Memory B cell (primary cell): ENCODE measurements around the gene SFRP4.

Experiments
- ATAC-seq: fragments of 150-1000 bp; cut with Tn5 transposase; 2 replicates; pipeline ENCODE4 v1.10.0; 2021; ENCODE audit warnings: low read depth, mild to moderate bottlenecking, moderate library complexity
- DNase-seq, 2 donors: peaks; one replicate each; pipeline ENCODE4 v3.0.0; 2022; ENCODE audit warnings: low spot score in 2 of 2
- H3K27ac Mint-ChIP-seq: one replicate; pipeline ENCODE4 v1.8.0; 2022; ENCODE audit warnings: mild to moderate bottlenecking, moderate library complexity, mixed read lengths
- H3K27me3 Mint-ChIP-seq: one replicate; pipeline ENCODE4 v1.8.0; 2022; ENCODE audit warnings: mixed read lengths
- H3K36me3 Mint-ChIP-seq: one replicate; pipeline ENCODE4 v1.8.0; 2022; ENCODE audit warnings: mild to moderate bottlenecking, mixed read lengths
- H3K4me1 Mint-ChIP-seq: one replicate; pipeline ENCODE4 v1.8.0; 2022; ENCODE audit warnings: mixed read lengths
- H3K4me3 Mint-ChIP-seq: one replicate; pipeline ENCODE4 v1.8.0; 2022; ENCODE audit warnings: mild to moderate bottlenecking, moderate library complexity, mixed read lengths
- H3K9me3 Mint-ChIP-seq: one replicate; pipeline ENCODE4 v1.8.0; 2022; ENCODE audit warnings: mixed read lengths

SFRP4 gene

GRCh38 chr7:37916017-37916672 is 472 bp downstream of the SFRP4 start:
- ATAC-seq = no peak
- DNase-seq = no peak
- Mint-ChIP-seq H3K27ac (no peak overlapping the region), H3K4me3 (no peak overlapping the region), H3K36me3 (no peaks in the 10 kb centered on the region), H3K9me3 (no peaks in the 10 kb centered on the region), H3K27me3 (peaks cover 30% of the 10 kb centered on the region), H3K4me1 (peaks cover 9% of the 10 kb centered on the region)

DNA sequence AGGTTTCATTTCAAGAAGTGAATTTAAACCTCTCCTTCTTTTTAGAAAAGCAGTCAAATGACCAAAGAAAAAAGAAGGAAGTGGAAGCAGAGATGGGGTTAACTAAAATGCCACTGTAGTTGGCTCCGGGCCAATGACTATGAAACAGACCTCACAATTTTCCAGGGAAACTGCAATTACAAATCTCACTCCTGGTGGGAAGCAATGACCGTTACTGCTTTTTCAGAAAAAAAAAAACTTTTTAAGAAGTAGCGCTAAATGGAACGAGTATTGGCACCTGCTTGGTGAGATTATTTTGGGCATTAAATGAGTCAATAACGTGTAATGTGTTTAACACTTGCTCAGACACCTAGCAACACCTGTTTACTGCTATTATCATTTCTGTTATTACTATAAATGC is 1.2 kb downstream of the SFRP4 start:
- Mint-ChIP-seq H3K27ac (no peak overlapping the region), H3K4me3 (no peak overlapping the region), H3K27me3 (peaks cover 31% of the 10 kb centered on the region), H3K36me3 (no peaks in the 10 kb centered on the region), H3K9me3 (no peaks in the 10 kb centered on the region), H3K4me1 (peaks cover 9% of the 10 kb centered on the region)
- no peak for ATAC-seq
- DNase-seq = no peak

- Mint-ChIP-seq H3K9me3 (no peaks in the 10 kb centered on the region), H3K4me3 (no peak overlapping the region), H3K4me1 (peaks cover 5% of the 10 kb centered on the region), H3K27me3 (peaks cover 20% of the 10 kb centered on the region), H3K36me3 (no peaks in the 10 kb centered on the region), H3K27ac (no peak overlapping the region)
- DNase-seq = no peak
- ATAC-seq = no peak
These were observed 3.9 kb downstream of the SFRP4 start for GRCh38 chr7:37912756-37913155.

- Mint-ChIP-seq H3K4me3 (no peak overlapping the region), H3K36me3 (no peaks in the 10 kb centered on the region), H3K9me3 (no peaks in the 10 kb centered on the region), H3K4me1 (no peaks in the 10 kb centered on the region), H3K27ac (no peak overlapping the region), H3K27me3 (peaks cover 7% of the 10 kb centered on the region)
- no peak for ATAC-seq
- DNase-seq = no peak
These were observed 8.3 kb downstream of the SFRP4 start for GRCh38 chr7:37908221-37908788.

DNA sequence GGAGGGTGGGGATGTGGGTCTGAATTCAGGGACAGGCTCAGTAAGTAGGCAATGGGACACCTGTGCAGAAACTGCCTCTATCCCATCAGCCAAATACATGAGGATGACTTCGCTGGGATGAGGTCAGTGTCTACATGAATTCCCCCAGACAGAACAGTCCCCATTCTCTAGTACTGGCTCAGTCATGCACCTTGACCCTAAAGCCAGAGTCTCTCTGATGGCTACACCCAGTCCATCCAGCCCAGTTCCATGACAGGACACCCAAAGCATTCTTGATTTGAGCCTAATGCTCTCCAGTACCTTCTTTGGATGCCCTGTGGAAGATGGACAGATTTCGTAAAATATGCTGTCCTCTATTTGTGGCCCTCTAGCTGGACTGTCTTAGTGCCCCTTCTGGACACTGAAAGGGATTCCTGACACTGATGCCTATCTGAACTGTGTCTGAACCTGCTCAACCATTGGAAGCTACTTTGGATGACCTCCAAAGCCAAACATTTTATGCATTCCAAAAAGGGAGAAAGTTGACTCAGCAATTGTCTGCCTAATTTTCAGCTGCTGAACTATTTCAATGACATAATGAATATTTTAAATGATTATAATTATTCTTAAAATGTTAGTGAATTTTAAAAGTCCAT is 14.6 kb downstream of the SFRP4 start:
- no peak overlapping the region for H3K4me3 Mint-ChIP-seq

GRCh38 chr7:37901236-37901827 is 15.3 kb downstream of the SFRP4 start:
- Mint-ChIP-seq H3K4me1 (peaks cover 5% of the 10 kb centered on the region), H3K27me3 (peaks cover 8% of the 10 kb centered on the region), H3K4me3 (no peak overlapping the region), H3K27ac (no peak overlapping the region), H3K9me3 (no peaks in the 10 kb centered on the region), H3K36me3 (no peaks in the 10 kb centered on the region)
- no peak for DNase-seq
- ATAC-seq = no peak

More for the DNA sequence above, 14.6 kb downstream of the SFRP4 start:
- ATAC-seq (no peak), DNase-seq (no peak)
- Mint-ChIP-seq H3K4me1 (peaks cover 5% of the 10 kb centered on the region), H3K27me3 (peaks cover 8% of the 10 kb centered on the region), H3K27ac (no peak overlapping the region), H3K9me3 (no peaks in the 10 kb centered on the region), H3K36me3 (no peaks in the 10 kb centered on the region)

DNA sequence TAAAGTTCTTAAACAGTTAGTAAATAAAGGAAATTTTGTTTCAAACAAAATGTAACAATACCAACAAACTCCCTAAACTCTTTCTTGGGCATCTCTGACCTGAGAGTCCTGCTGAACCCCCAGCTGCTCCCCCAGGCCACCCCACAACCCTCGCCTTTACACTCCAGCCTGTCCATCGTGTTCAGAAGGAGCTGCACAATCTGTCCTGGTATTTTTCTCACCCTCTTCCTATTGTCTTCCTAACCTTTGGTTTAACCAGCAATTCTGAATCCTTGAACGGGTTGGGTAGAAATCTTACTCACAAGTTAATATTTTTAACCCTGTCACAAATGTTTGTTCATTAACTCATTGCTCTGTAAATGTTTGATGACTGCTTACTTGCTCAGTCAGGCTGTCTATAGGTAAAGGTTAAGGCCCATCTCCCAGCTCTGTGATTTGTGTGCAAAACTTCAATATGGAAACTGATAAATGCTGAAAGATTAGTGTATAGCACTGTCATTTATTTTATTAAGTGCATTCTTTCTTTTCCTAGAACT is 16.8 kb downstream of the SFRP4 start:
- peaks cover 5% of the 10 kb centered on the region for H3K4me1 Mint-ChIP-seq
- ATAC-seq (no peak), DNase-seq (no peak)
- no peak overlapping the region for H3K27ac Mint-ChIP-seq
- H3K36me3 Mint-ChIP-seq = no peaks in the 10 kb centered on the region
- peaks cover 9% of the 10 kb centered on the region for H3K27me3 Mint-ChIP-seq
- no peak overlapping the region for H3K4me3 Mint-ChIP-seq
- H3K9me3 Mint-ChIP-seq = no peaks in the 10 kb centered on the region

- H3K4me1 Mint-ChIP-seq = no peaks in the 10 kb centered on the region
- H3K9me3 Mint-ChIP-seq = no peaks in the 10 kb centered on the region
- H3K36me3 Mint-ChIP-seq = no peaks in the 10 kb centered on the region
- H3K27me3 Mint-ChIP-seq = peaks cover 12% of the 10 kb centered on the region
- no peak overlapping the region for H3K4me3 Mint-ChIP-seq
- DNase-seq = no peak
- no peak for ATAC-seq
- no peak overlapping the region for H3K27ac Mint-ChIP-seq
These were observed 21.9 kb downstream of the SFRP4 start for GRCh38 chr7:37894671-37895070.

GRCh38 chr7:37893359-37893758 is 23.3 kb downstream of the SFRP4 start:
- Mint-ChIP-seq H3K4me1 (no peaks in the 10 kb centered on the region), H3K27me3 (peaks cover 12% of the 10 kb centered on the region), H3K4me3 (no peak overlapping the region), H3K36me3 (no peaks in the 10 kb centered on the region), H3K9me3 (no peaks in the 10 kb centered on the region), H3K27ac (no peak overlapping the region)
- no peak for DNase-seq
- no peak for ATAC-seq

GRCh38 chr7:37882086-37882485 is 34.5 kb downstream of the SFRP4 start:
- Mint-ChIP-seq H3K4me1 (no peaks in the 10 kb centered on the region), H3K36me3 (peaks cover 2% of the 10 kb centered on the region), H3K27ac (no peak overlapping the region), H3K4me3 (no peak overlapping the region), H3K27me3 (peaks cover 9% of the 10 kb centered on the region), H3K9me3 (peaks cover 6% of the 10 kb centered on the region)
- ATAC-seq (no peak), DNase-seq (no peak)
